T1000 (cell line): Measurements from ENCODE around the gene DCAF8L1.
"Not testable (repeated sequence)": the region's sequence is repeated elsewhere in the genome, so short reads cannot be mapped to it uniquely, and the experiment has no call there.

Source experiments
- DNase-seq: peaks from one replicate; lab custom pipeline; 2025; ENCODE audit warnings: mixed read lengths; lab: John Stamatoyannopoulos, UW

Gene DCAF8L1

GRCh38 chrX:27981349-27981748 is at the start of gene DCAF8L1:
TSS of gene DCAF8L1 (minus strand) at chrX:27981449. CDS start at chrX:27981334, 115 bp downstream.
- no peak for DNase-seq

GRCh38 chrX:28022371-28022770 is 41.1 kb upstream of the DCAF8L1 start:
- DNase-seq, result no peak

DNA sequence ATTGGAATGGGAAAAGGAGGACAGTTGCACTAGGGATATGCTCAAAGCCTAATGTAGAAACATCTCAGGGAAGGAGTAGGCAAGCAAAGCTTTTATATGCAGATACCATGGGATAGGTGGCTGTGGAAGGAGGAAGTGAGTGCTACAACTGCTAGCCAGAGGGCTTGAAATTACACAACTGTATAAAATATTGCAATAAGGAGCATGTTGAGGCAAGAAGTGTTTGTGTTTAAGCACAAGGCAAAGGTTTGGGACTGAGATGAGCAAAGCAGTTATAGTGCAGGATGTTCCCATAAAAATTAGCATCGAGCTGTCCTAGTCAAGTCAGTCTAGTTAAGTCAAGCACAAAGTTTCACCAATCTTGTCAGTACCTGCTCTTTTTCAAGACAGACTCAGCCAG is 35.6 kb upstream of the DCAF8L1 start:
- no peak for DNase-seq

- no peak for DNase-seq
Measured at GRCh38 chrX:28015993-28016392, 34.7 kb upstream of the DCAF8L1 start.

DNA sequence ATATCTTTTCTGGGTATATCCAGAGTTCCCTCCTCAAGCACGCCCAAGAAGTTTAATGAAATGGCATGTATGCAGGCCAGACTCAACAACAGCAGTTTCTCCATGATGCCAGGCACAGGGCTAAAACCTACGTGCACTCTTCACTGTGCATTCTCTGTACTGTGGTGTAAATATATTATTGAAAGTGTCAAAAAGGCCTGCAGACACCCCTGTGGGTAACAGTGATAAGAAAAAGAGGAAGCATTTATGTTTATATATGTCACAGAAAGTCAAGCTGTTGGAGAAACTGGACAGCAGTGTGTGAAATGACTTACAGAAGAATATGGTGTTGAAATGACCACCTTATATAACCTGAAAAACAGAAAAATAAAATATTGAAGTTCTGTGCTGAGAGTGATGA is 29.6 kb upstream of the DCAF8L1 start:
- DNase-seq, result no peak

DNA sequence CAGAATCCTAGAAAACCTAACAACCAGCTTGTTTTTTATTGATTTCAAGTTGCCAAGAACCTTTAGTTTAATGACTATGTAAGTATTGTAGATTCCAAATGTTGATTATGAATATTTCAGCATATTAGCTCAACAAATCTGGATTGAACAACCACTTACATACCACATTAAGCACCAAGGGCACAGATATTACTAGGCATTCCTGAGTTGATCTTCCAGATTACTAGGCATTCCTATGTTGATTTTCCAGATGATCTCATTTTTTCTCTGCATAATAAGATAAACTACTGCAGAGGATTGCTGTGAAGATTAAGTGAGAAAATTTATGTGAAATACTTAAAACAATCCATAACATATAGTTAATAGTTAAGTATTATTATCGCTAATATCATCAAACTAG is 17.4 kb upstream of the DCAF8L1 start:
- no peak for DNase-seq

- DNase-seq, result no peak
Measured at GRCh38 chrX:27997622-27998021, 16.4 kb upstream of the DCAF8L1 start.

DNA sequence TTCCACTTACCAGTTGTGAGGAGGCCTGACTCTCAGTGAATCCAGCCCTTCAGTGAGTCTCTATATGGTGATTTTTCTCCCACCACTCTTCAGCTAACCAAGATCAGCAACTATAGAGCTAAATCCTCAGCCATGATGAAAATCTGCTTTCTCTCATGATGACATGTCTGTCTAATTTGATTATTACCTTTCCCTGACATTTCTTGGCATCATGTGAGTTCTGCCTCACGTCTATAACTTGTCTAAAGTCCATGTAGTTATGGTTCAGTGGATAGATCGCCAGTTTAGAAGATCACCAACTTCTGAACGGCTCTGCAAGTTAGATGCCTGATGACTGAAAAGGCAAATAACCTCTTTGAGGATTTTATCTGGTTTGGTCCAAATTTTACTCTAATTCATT is 14.9 kb upstream of the DCAF8L1 start:
- no peak for DNase-seq

DNA sequence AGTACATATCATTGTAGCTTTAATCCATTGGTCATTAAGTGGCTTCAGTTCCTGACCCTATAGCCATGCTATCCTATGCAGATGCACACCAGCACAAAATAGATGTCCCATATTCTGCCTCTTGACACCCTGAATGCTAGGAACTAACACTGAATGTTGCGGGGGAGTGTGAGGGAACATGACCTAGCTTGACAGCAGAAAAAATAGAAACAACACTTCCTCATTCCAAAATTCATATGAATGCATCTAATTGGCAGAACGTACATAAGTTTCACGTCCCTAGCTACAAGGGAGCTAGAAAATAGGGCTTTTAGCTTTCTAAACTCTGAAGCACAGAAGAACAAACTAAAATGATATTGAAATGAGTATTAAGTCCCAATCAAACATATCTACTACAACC is 14.4 kb upstream of the DCAF8L1 start:
- DNase-seq, result no peak

- DNase-seq, result no peak
Measured at GRCh38 chrX:27987862-27988646, 6.8 kb upstream of the DCAF8L1 start.

GRCh38 chrX:27976934-27977333 is 4.3 kb downstream of the DCAF8L1 start:
- not testable (repeated sequence) for DNase-seq

GRCh38 chrX:27976284-27976683 is 5.0 kb downstream of the DCAF8L1 start:
- DNase-seq, result no peak

GRCh38 chrX:27968878-27969277 is 12.4 kb downstream of the DCAF8L1 start:
- no peak for DNase-seq

GRCh38 chrX:27968352-27968751 is 12.9 kb downstream of the DCAF8L1 start:
- DNase-seq, result no peak

- DNase-seq, result no peak
Measured at GRCh38 chrX:27966955-27967354, 14.3 kb downstream of the DCAF8L1 start.

- DNase-seq, result no peak
Measured at GRCh38 chrX:27966492-27966891, 14.8 kb downstream of the DCAF8L1 start.

DNA sequence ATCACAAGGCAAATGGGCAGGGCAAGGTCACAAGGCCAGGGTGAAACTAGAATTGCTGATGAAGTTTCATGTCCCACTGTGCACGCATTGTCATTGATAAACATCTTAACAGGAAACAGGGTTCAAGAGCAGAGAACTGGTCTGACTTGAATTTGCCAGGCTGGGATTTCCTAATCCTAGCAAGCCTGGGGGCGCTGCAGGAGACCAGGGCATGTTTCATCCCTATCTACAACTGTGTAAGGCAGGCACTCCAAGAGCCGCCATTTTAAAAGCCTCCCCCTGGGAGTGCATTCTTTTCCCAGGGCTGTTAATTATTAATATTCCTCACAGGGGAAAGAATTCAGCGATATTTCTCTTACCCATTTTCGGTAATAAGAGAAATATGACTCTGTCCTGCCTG is 15.9 kb downstream of the DCAF8L1 start:
- not testable (repeated sequence) for DNase-seq

GRCh38 chrX:27964432-27964831 is 16.8 kb downstream of the DCAF8L1 start:
- no peak for DNase-seq

DNA sequence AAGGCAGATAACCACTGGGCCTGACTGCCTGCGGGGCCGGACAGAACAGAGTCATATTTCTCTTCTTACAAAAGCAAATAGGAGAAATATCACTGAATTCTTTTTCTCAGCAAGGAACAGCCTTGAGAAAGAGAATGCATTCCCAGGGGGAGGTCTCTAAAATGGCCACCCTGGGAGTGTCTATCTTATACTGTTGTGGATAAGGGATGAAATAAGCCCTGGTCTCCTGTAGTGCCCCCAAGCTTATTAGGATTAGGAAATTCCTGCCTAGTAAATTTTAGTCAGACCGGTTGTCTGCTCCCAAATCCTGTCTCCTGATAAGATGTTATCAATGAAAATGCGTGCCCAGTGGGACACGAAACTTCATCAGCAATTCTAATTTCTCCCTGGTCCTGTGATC is 20.8 kb downstream of the DCAF8L1 start:
- not testable (repeated sequence) for DNase-seq

DNA sequence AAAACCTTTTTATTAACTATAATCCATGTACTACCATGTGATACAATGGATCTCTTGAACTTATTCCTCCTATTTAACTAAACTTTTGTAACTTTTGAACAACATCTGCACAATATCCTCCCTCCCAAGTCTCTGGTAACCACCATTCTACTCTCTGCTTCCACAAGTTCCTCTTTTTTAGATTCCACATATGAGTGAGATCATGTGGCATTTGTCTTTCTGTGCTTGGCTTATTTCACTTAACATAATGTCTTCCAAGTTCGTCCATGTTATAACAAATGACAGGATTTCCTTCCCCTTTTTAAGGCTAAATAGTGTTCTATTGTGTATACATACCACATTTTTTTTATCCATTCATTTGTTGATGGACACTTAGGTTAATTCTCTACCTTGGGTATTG is 28.1 kb downstream of the DCAF8L1 start:
- DNase-seq, result no peak

DNA sequence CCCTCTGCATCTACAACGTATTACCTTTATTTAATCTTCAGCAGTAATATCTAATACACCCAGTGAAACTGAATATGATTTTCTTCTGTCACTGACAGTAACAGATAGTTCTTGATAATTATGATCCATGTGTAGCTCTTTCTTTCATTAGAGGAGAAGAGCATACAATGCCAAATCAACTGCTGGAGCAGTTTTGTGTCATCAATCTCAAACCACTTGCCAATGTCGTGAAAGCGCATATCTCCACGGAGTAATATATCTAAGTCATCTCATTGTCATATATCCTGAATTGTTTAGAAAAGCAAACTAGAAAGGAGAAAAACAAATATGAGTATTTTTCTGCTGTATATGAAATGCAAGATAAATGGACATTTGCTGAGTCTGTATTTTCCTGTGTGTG is 47.9 kb downstream of the DCAF8L1 start:
- no peak for DNase-seq
